Measurements from ENCODE around the gene ZGPAT.
A peak's percentile ranks its signal among the peaks of the same experiment; 100 is the strongest.

Gene ZGPAT

GRCh38 chr20:63735859-63736718, 28.2 kb downstream of the ZGPAT start, which contains the start of gene LIME1:
Gene LIME1 (plus strand): TSS chr20:63736664. CDS start chr20:63737550, 886 bp downstream.
- no peak for TF ChIP-seq ZFX (IDR thresholded peaks at IDR 0.05; ENCODE audit: borderline replicate concordance)
- H3K27ac ChIP-seq: no peak within 1 kb of the TSS

- TF ChIP-seq CTCF (IDR thresholded peaks at IDR 0.05) (no peak), ZFX (IDR thresholded peaks at IDR 0.05; ENCODE audit: borderline replicate concordance) (no peak)
- H3K27ac ChIP-seq: no peak overlapping the region
Observed at GRCh38 chr20:63736893-63737694, 29.3 kb downstream of the ZGPAT start.

GRCh38 chr20:63737695-63737944, 29.8 kb downstream of the ZGPAT start:
- TF ChIP-seq CTCF (IDR thresholded peaks at IDR 0.05): no peak
- no peak for TF ChIP-seq ZFX (IDR thresholded peaks at IDR 0.05; ENCODE audit: borderline replicate concordance)
- no peak overlapping the region for H3K27ac ChIP-seq

GRCh38 chr20:63737945-63738686, 30.3 kb downstream of the ZGPAT start:
- TF ChIP-seq ZFX (IDR thresholded peaks at IDR 0.05; ENCODE audit: borderline replicate concordance) (no peak), CTCF (IDR thresholded peaks at IDR 0.05) (no peak)

GRCh38 chr20:63738687-63739129, 30.9 kb downstream of the ZGPAT start:
- TF ChIP-seq CTCF (IDR thresholded peaks at IDR 0.05): no peak
- no peak for TF ChIP-seq ZFX (IDR thresholded peaks at IDR 0.05; ENCODE audit: borderline replicate concordance)
- peak overlapping the region; percentile 98 for H3K27ac ChIP-seq

More at GRCh38 chr20:63737945-63738686, 30.3 kb downstream of the ZGPAT start:
- peak overlapping the region; percentile 98; the same call in 1 of the 2 replicates for H3K27ac ChIP-seq

- TF ChIP-seq ZFX (IDR thresholded peaks at IDR 0.05; ENCODE audit: borderline replicate concordance) (no peak), CTCF (IDR thresholded peaks at IDR 0.05) (no peak)
- H3K27ac ChIP-seq: peak within 1 kb of the TSS; percentile 98
Observed at GRCh38 chr20:63739130-63740069, 31.6 kb downstream of the ZGPAT start, which contains the start of gene SLC2A4RG. Gene SLC2A4RG (plus strand): TSS chr20:63739776. CDS start chr20:63739913, 137 bp downstream.
